ENCODE results near the gene AGBL1.

The AGBL1 gene

DNA sequence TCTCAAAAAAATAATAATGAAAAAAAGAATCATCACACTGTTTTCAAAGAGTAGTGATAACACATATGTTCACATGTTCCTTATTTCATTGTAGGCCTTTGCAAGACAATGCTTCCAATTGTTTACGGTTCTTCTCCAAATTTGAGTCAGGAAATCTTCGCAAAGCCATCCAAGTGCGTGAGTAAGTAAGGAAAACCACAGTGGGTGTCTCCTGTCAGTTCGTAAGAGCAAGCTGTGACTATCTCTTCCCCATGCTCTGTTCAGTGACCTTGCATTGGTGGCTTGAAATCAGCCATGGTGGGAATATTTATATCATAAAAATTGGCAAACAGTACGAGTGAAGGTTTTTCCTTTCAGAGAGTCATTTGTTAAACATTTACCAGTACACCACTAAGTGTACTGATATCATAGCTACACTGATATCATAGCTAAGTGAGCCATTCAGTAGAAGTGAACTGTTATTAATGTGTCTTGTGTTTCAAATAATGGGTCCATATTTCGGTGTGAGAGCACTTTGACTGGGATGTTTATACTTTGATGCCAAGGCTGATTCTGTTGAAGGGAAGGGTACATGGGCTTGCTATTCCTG lies 187.3 kb downstream of the AGBL1 start:
- no peak for DNase-seq (ENCODE audit: low read depth)
- TF ChIP-seq, protein P1, sequence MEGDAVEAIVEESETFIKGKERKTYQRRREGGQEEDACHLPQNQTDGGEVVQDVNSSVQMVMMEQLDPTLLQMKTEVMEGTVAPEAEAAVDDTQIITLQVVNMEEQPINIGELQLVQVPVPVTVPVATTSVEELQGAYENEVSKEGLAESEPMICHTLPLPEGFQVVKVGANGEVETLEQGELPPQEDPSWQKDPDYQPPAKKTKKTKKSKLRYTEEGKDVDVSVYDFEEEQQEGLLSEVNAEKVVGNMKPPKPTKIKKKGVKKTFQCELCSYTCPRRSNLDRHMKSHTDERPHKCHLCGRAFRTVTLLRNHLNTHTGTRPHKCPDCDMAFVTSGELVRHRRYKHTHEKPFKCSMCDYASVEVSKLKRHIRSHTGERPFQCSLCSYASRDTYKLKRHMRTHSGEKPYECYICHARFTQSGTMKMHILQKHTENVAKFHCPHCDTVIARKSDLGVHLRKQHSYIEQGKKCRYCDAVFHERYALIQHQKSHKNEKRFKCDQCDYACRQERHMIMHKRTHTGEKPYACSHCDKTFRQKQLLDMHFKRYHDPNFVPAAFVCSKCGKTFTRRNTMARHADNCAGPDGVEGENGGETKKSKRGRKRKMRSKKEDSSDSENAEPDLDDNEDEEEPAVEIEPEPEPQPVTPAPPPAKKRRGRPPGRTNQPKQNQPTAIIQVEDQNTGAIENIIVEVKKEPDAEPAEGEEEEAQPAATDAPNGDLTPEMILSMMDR (conservative IDR thresholded peaks at IDR 0.05; ENCODE audit: control insufficient read depth, insufficient read depth, low read depth, low read length) = no peak
- H3K4me3 ChIP-seq (ENCODE audit: control insufficient read depth, low read depth, low read length) = no peak overlapping the region

DNA sequence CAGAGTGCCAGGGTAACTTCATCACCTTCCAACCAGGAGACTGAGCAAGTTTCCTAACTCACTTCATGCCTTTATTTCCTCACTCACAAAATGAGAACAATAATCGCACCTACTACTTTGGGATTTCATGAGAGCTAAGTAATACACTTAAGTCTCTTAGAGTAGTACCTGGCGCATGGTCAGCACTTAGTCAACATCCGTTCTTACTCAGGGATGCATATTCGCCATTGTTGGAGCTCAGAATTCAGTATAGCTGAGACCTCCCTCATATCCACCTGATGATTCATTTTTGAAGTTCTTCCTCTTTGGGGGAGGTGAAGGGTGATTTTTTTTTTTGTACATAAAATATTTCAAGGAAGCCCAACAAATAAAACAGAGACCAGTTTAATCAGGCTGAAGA lies 188.2 kb downstream of the AGBL1 start:
- H3K4me3 ChIP-seq (ENCODE audit: control insufficient read depth, low read depth, low read length) = no peak overlapping the region
- TF ChIP-seq, protein P1 (conservative IDR thresholded peaks at IDR 0.05; ENCODE audit: control insufficient read depth, insufficient read depth, low read depth, low read length) = no peak
- no peak for DNase-seq (ENCODE audit: low read depth)

DNA sequence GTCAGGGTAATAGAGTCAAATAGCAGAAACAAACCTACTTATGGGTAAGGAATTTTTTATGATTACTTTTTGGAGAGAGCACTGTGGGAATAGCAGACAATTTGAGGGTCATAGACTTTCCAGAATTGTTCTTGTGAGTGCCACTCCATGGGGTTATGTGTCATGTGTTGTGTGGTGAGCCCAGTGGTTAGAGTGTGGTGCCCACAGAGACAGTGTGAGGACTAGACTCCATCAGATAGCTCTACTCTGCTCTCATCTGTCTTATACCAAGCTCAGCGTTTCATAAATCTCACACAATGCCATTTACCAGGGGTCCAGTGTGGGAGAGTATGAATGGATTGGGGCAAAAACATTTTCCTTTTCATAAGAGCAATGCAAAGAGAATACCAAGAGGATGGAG lies 188.9 kb downstream of the AGBL1 start:
- no peak overlapping the region for H3K4me3 ChIP-seq (ENCODE audit: control insufficient read depth, low read depth, low read length)
- DNase-seq (ENCODE audit: low read depth) = no peak
- TF ChIP-seq, protein P1 (conservative IDR thresholded peaks at IDR 0.05; ENCODE audit: control insufficient read depth, insufficient read depth, low read depth, low read length) = no peak

DNA sequence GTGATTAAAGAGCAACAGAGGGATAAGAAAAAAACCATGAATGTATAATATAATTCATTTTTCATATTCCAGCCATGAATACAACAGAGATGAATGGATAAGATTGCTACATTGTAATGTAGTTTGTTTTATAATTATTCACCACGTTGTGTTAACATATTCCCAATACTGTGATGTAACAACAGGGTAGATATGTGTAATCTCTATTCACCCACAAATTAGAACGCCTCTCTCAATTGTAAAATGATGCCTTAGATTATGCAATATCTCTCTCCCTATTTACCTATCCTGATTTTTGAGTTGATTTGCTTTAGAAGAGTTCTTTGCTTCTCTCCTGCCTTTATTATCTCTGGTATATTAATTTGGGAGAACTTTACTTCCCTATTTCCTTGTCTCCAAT lies 193.6 kb downstream of the AGBL1 start:
- TF ChIP-seq, protein P1 (conservative IDR thresholded peaks at IDR 0.05; ENCODE audit: control insufficient read depth, insufficient read depth, low read depth, low read length) = no peak
- no peak overlapping the region for H3K4me3 ChIP-seq (ENCODE audit: control insufficient read depth, low read depth, low read length)
- DNase-seq (ENCODE audit: low read depth) = no peak

DNA sequence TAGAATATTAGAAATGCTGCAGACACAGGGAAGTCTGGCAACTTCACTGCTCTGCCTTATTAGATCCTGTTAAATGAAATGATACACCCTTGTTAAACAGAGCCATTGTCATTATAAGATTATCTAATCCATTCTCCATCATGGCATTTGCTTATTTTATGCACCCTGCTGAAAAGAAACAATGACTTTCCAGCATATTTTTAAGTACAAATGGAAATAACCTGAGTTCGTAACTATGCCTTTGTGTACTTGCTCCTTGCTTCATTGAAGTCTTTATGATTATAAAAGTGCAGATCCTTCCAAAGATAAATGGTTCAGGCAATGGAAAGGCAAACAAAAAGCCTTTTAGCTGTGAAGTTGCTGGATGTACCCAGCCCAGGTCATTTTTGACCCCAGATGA lies 195.7 kb downstream of the AGBL1 start:
- no peak for DNase-seq (ENCODE audit: low read depth)
- H3K4me3 ChIP-seq (ENCODE audit: control insufficient read depth, low read depth, low read length) = no peak overlapping the region
- TF ChIP-seq, protein P1 (conservative IDR thresholded peaks at IDR 0.05; ENCODE audit: control insufficient read depth, insufficient read depth, low read depth, low read length) = no peak

DNA sequence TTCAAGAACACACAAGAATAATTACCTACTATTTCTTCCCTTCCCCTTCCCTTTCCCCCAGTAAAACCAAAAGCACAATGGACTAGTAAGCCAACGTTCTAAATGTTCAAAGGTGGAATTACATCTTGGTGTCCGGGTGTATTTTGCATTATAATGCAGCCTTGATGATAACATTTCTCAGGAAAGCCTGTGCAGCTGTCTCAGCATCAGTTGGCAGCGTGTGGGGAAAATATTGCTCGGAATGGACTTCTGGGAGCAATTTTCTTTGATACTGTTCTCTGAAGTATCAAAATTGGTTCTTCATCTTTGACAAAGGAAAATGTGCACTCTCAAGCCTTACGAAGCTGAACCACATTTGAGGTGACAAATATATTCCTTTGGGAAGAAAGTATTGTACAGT lies 198.9 kb downstream of the AGBL1 start:
- TF ChIP-seq, protein P1 (conservative IDR thresholded peaks at IDR 0.05; ENCODE audit: control insufficient read depth, insufficient read depth, low read depth, low read length) = no peak
- H3K4me3 ChIP-seq (ENCODE audit: control insufficient read depth, low read depth, low read length) = no peak overlapping the region
- no peak for DNase-seq (ENCODE audit: low read depth)

DNA sequence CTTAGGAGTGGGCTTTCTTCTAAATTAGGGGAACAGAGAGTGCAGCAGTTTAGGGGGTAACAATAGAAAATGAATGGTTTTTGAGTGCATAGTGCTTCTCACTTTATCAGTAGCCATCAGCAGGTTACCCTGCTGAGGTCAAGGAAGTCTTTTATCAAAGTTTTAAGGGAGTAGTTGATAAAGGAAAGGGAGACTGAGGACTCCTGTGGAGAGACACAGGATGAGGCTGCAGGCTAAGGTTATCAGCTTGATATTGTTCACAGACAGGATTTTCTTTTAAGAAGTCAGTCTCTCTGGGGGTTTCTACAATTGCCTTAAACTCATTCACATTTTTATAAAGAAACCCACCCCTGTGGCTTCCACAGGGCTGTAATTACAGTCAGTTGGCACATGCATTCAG lies 205.0 kb downstream of the AGBL1 start:
- TF ChIP-seq, protein P1 (conservative IDR thresholded peaks at IDR 0.05; ENCODE audit: control insufficient read depth, insufficient read depth, low read depth, low read length) = no peak
- no peak overlapping the region for H3K4me3 ChIP-seq (ENCODE audit: control insufficient read depth, low read depth, low read length)
- no peak for DNase-seq (ENCODE audit: low read depth)

Measured in fibroblast of mammary gland (primary cell).